GM21447 (cell line): ENCODE results near the gene SCAPER.
"Not testable (repeated sequence)": the region's sequence is repeated elsewhere in the genome, so short reads cannot be mapped to it uniquely, and the experiment has no call there.

ENCODE experiments used
- ATAC-seq: cut with Tn5 transposase; IDR thresholded peaks from one replicate; pipeline ENCODE4 v1.9.1; 2021; ENCODE audit not compliant: unreplicated experiment

The SCAPER gene

GRCh38 chr15:76503804-76504203 lies 401.3 kb downstream of the SCAPER start:
- ATAC-seq, result no peak

GRCh38 chr15:76503121-76503520 lies 402.0 kb downstream of the SCAPER start:
- ATAC-seq, result no peak

- no peak for ATAC-seq
Observed at GRCh38 chr15:76502678-76503077, 402.5 kb downstream of the SCAPER start.

- ATAC-seq, result not testable (repeated sequence)
Observed at GRCh38 chr15:76502185-76502584, 403.0 kb downstream of the SCAPER start.

- no peak for ATAC-seq
Observed at GRCh38 chr15:76501726-76502125, 403.4 kb downstream of the SCAPER start.

GRCh38 chr15:76501011-76501410 lies 404.1 kb downstream of the SCAPER start:
- no peak for ATAC-seq

GRCh38 chr15:76495487-76495886 lies 409.7 kb downstream of the SCAPER start:
- no peak for ATAC-seq

- no peak for ATAC-seq
Observed at GRCh38 chr15:76492538-76492937, 412.6 kb downstream of the SCAPER start.

- ATAC-seq, result no peak
Observed at GRCh38 chr15:76483752-76484151, 421.4 kb downstream of the SCAPER start.

GRCh38 chr15:76483018-76483417 lies 422.1 kb downstream of the SCAPER start:
- no peak for ATAC-seq

- ATAC-seq, result no peak
Observed at GRCh38 chr15:76480267-76480666, 424.9 kb downstream of the SCAPER start.

- ATAC-seq, result no peak
Observed at GRCh38 chr15:76470691-76471090, 434.4 kb downstream of the SCAPER start.

- no peak for ATAC-seq
Observed at GRCh38 chr15:76468722-76469121, 436.4 kb downstream of the SCAPER start.

GRCh38 chr15:76467136-76467535 lies 438.0 kb downstream of the SCAPER start:
- no peak for ATAC-seq

- ATAC-seq, result no peak
Observed at GRCh38 chr15:76465728-76466127, 439.4 kb downstream of the SCAPER start.

GRCh38 chr15:76464247-76464646 lies 440.9 kb downstream of the SCAPER start:
- ATAC-seq, result no peak

GRCh38 chr15:76460871-76461270 lies 444.3 kb downstream of the SCAPER start:
- ATAC-seq, result no peak

- ATAC-seq, result no peak
Observed at GRCh38 chr15:76460347-76460746, 444.8 kb downstream of the SCAPER start.

- no peak for ATAC-seq
Observed at GRCh38 chr15:76451540-76451939, 453.6 kb downstream of the SCAPER start.

GRCh38 chr15:76449455-76449854 lies 455.7 kb downstream of the SCAPER start:
- ATAC-seq, result no peak

- no peak for ATAC-seq
Observed at GRCh38 chr15:76448755-76449154, 456.4 kb downstream of the SCAPER start.

GRCh38 chr15:76447728-76448441 lies 457.3 kb downstream of the SCAPER start:
- no peak for ATAC-seq

- no peak for ATAC-seq
Observed at GRCh38 chr15:76440441-76440840, 464.7 kb downstream of the SCAPER start.
